H9 (cell line): ENCODE data around the gene ADAM19. TPM values are rescaled to one million over a fixed set of nuclear protein-coding genes. Genes with fewer than 3 reads are reported as not detected.

Experiments
- DNase-seq: peaks from one replicate; pipeline ENCODE4 v3.0.0-alpha.2; 2017
- H2AFZ ChIP-seq: one replicate; pipeline ENCODE4 v1.6.1; 2013; ENCODE audit warnings: mild to moderate bottlenecking, low read length, control low read depth, moderate library complexity
- H2AK5ac ChIP-seq: 2 replicates; pipeline ENCODE4 v1.6.1; 2013; ENCODE audit warnings: low read length, control low read depth, mixed read lengths; ENCODE audit not compliant: insufficient read length
- H2BK120ac ChIP-seq: one replicate; pipeline ENCODE4 v1.6.1; 2013; ENCODE audit warnings: low read depth, mild to moderate bottlenecking, low read length, control low read depth, inconsistent platforms; ENCODE audit not compliant: poor library complexity, severe bottlenecking
- H2BK12ac ChIP-seq: 2 replicates; pipeline ENCODE4 v1.6.1; 2013; ENCODE audit warnings: low read length, control low read depth, mixed read lengths, low read depth; ENCODE audit not compliant: insufficient read length
- H2BK15ac ChIP-seq: 2 replicates; pipeline ENCODE4 v1.6.1; 2013; ENCODE audit warnings: low read depth, low read length, control low read depth
- H2BK20ac ChIP-seq: one replicate; pipeline ENCODE4 v1.6.1; 2013; ENCODE audit warnings: low read depth, mild to moderate bottlenecking, low read length, control low read depth, inconsistent platforms; ENCODE audit not compliant: poor library complexity, severe bottlenecking
- H2BK5ac ChIP-seq: 2 replicates; pipeline ENCODE4 v1.6.1; 2013; ENCODE audit warnings: low read length, control low read depth, mixed read lengths; ENCODE audit not compliant: insufficient read length
- H3K14ac ChIP-seq: 2 replicates; pipeline ENCODE4 v1.6.1; 2013; ENCODE audit warnings: low read length, control low read depth; ENCODE audit not compliant: insufficient read depth
- H3K18ac ChIP-seq: 2 replicates; pipeline ENCODE4 v1.6.1; 2013; ENCODE audit warnings: low read depth, mild to moderate bottlenecking, mixed read lengths, low read length, control low read depth; ENCODE audit not compliant: insufficient read length
- H3K23ac ChIP-seq: 2 replicates; pipeline ENCODE4 v1.6.1; 2013; ENCODE audit warnings: low read length, control low read depth, mixed read lengths, low read depth; ENCODE audit not compliant: insufficient read length
- H3K23me2 ChIP-seq: 2 replicates; pipeline ENCODE4 v1.6.1; 2013; ENCODE audit warnings: low read depth, mild to moderate bottlenecking, mixed read lengths, low read length, control low read depth; ENCODE audit not compliant: insufficient read length, poor library complexity, severe bottlenecking
- H3K27ac ChIP-seq: 2 replicates; pipeline ENCODE4 v1.5.1; 2013; ENCODE audit warnings: low read length, control low read depth, mixed read lengths, low read depth; ENCODE audit not compliant: insufficient read length
- H3K27me3 ChIP-seq: 2 replicates; pipeline ENCODE4 v1.6.1; 2013; ENCODE audit warnings: low read length, control low read depth, inconsistent platforms; ENCODE audit not compliant: insufficient read depth
- H3K4ac ChIP-seq: 2 replicates; pipeline ENCODE4 v1.6.1; 2013; ENCODE audit warnings: low read depth, mild to moderate bottlenecking, control low read depth, inconsistent platforms, low read length, moderate library complexity
- H3K4me1 ChIP-seq: 2 replicates; pipeline ENCODE4 v1.6.1; 2013; ENCODE audit warnings: low read length, control low read depth, inconsistent platforms; ENCODE audit not compliant: insufficient read depth
- H3K4me2 ChIP-seq: 2 replicates; pipeline ENCODE4 v1.6.1; 2013; ENCODE audit warnings: low read length, control low read depth, mixed read lengths; ENCODE audit not compliant: insufficient read length, insufficient read depth
- H3K56ac ChIP-seq: 2 replicates; pipeline ENCODE4 v1.6.1; 2013; ENCODE audit warnings: low read depth, mild to moderate bottlenecking, mixed read lengths, low read length, control low read depth; ENCODE audit not compliant: insufficient read length
- H3K79me1 ChIP-seq: 2 replicates; pipeline ENCODE4 v1.6.1; 2013; ENCODE audit warnings: low read depth, mild to moderate bottlenecking, moderate library complexity, low read length, control low read depth, inconsistent platforms; ENCODE audit not compliant: insufficient read depth, poor library complexity, severe bottlenecking
- H3K79me2 ChIP-seq: 2 replicates; pipeline ENCODE4 v1.6.1; 2013; ENCODE audit warnings: low read length, control low read depth, inconsistent platforms; ENCODE audit not compliant: insufficient read depth
- H3K9ac ChIP-seq: 2 replicates; pipeline ENCODE4 v1.6.1; 2013; ENCODE audit warnings: low read length, control low read depth, mixed read lengths; ENCODE audit not compliant: insufficient read length; ENCODE audit errors: extremely low read depth
- H3K9me3 ChIP-seq: one replicate; pipeline ENCODE4 v1.6.1; 2013; ENCODE audit warnings: low read depth, low read length, inconsistent platforms; ENCODE audit not compliant: control insufficient read depth
- H3T11ph ChIP-seq: one replicate; pipeline ENCODE4 v1.6.1; 2013; ENCODE audit warnings: mild to moderate bottlenecking, low read length, control low read depth, inconsistent platforms
- H4K20me1 ChIP-seq: one replicate; pipeline ENCODE4 v1.6.1; 2013; ENCODE audit not compliant: control insufficient read depth, insufficient read length, insufficient read depth
- H4K5ac ChIP-seq: 2 replicates; pipeline ENCODE4 v1.6.1; 2013; ENCODE audit warnings: low read depth, mild to moderate bottlenecking, mixed read lengths, low read length, control low read depth; ENCODE audit not compliant: insufficient read length
- H4K8ac ChIP-seq: replicated peaks from 2 replicates; pipeline ENCODE4 v1.6.1; 2013; ENCODE audit warnings: low read length, control low read depth, mixed read lengths, low read depth; ENCODE audit not compliant: insufficient read length
- H4K91ac ChIP-seq: 2 replicates; pipeline ENCODE4 v1.6.1; 2013; ENCODE audit warnings: low read depth, mild to moderate bottlenecking, moderate library complexity, mixed read lengths, low read length, control low read depth; ENCODE audit not compliant: insufficient read length
- H3K27ac Mint-ChIP-seq, 3 experiments: 2 replicates in 2 of 3; 3 replicates in 1 of 3; pipeline ENCODE4 v1.8.0; 2020 to 2021; ENCODE audit warnings: mixed read lengths in 3 of 3, mild to moderate bottlenecking in 1 of 3, moderate library complexity in 1 of 3
- H3K27me3 Mint-ChIP-seq: 2 replicates; pipeline ENCODE4 v1.8.0; 2021; ENCODE audit warnings: low read depth, mild to moderate bottlenecking, moderate library complexity, mixed read lengths
- H3K36me3 Mint-ChIP-seq, 3 experiments: 2 replicates in 2 of 3; 3 replicates in 1 of 3; pipeline ENCODE4 v1.8.0; 2020 to 2021; ENCODE audit warnings: low read depth in 3 of 3, mixed read lengths in 3 of 3; ENCODE audit not compliant: insufficient read depth in 1 of 3
- H3K4me1 Mint-ChIP-seq, 2 experiments: 2 replicates each; pipeline ENCODE4 v1.8.0; 2020; ENCODE audit warnings: mixed read lengths in 2 of 2
- H3K4me3 Mint-ChIP-seq, 2 experiments: 2 replicates in 1 of 2; 3 replicates in 1 of 2; pipeline ENCODE4 v1.8.0; 2020 to 2021; ENCODE audit warnings: mild to moderate bottlenecking in 2 of 2, mixed read lengths in 2 of 2, moderate library complexity in 1 of 2
- H3K9me3 Mint-ChIP-seq, 2 experiments: 2 replicates in 1 of 2; 3 replicates in 1 of 2; pipeline ENCODE4 v1.8.0; 2020; ENCODE audit warnings: mild to moderate bottlenecking in 2 of 2, mixed read lengths in 2 of 2, moderate library complexity in 1 of 2
- WGBS: extraction: QIAGEN DNeasy Blood & Tissue Kit; methylation state at CpG from one replicate; pipeline ENCODE4 v1.1.7; 2013; ENCODE audit warnings: missing lambda C conversion rate, low lambda C conversion rate, mixed read lengths; ENCODE audit not compliant: insufficient read length; ENCODE audit errors: extremely low coverage; 5-methylcytosine and 5-hydroxymethylcytosine counted together
- total RNA-seq: library from RNA; stranded (reverse); gene quantifications from 2 replicates; pipeline ENCODE4 v1.2.1, GENCODE V29; 2021
- TF ChIP-seq, protein P1 (sequence below): fragments of 200-600 bp; sonication (generic); conservative IDR thresholded peaks from 3 replicates; pipeline ENCODE4 v1.8.0; 2021; ENCODE audit warnings: antibody characterized with exemption, mild to moderate bottlenecking

Gene ADAM19
- total RNA-seq, 1 experiment from 2014 or later: 9.9 TPM

DNA sequence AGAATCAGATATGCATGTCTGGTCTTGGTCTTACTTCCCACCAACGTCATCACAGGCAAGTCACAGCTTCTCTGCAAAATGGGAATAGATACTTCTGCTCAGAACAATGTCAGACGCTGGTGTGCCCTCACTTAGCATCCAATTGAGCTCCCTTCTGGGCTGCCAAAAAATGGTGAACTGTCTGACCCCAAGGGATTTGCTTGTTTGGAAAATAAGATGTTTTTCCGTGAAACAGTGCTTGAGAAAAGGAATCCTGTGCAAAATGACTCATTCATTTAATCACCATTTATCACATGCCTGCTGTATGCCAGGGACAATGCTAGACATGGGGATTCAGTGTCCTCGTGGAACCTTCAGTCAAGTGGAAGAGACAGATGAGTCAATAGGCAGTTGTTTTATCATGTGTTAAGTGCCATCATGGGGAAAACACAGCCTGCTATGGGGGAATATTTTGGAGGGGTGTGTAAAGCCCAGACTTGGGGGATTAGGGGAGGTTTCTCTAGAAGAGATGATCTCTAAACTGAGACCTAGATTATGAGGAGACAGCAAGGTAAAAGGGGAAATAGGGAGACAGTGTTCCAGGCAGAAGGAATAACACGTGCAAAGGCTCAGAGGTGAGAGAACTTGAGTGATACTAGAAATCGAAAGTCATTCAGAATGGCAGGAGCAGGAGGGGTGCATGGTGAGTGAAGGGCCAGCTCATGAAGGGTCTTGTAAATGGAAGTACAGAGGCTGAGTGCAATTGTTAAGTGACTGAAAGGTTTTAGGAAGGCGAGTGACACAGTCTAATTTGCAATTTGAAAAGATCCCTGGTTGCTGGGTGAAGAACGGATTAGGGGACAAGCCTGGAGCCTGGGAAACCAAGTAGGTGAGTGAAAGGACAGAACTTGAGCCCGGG lies 111.7 kb downstream of the ADAM19 start:
- no peak overlapping the region for H2AFZ ChIP-seq
- H3K27ac Mint-ChIP-seq: no peak overlapping the region; a peak in 1 of 7 replicates
- DNase-seq: no peak

More for the DNA sequence above, 111.7 kb downstream of the ADAM19 start:
- Histone ChIP-seq H3K14ac (no peak overlapping the region), H3K27ac (no peak overlapping the region), H3K4ac (no peak overlapping the region), H3K9ac (no peak overlapping the region), H4K5ac (no peak overlapping the region), H2BK120ac (no peak overlapping the region), H4K20me1 (no peaks in the 10 kb centered on the region), H3K56ac (no peak overlapping the region), H3K4me1 (peaks cover 5% of the 10 kb centered on the region), H3T11ph (no peak overlapping the region), H3K23ac (no peak overlapping the region), H3K9me3 (no peaks in the 10 kb centered on the region), H2BK15ac (no peak overlapping the region), H3K27me3 (peaks cover 16% of the 10 kb centered on the region), H2BK12ac (no peak overlapping the region), H3K23me2 (peaks cover 3% of the 10 kb centered on the region), H2BK20ac (no peak overlapping the region), H3K79me1 (no peaks in the 10 kb centered on the region), H2AK5ac (no peak overlapping the region), H3K4me2 (peak overlapping the region; percentile 31), H4K8ac (no peak overlapping the region), H3K79me2 (no peaks in the 10 kb centered on the region), H3K18ac (no peak overlapping the region), H2BK5ac (no peak overlapping the region), H4K91ac (no peak overlapping the region)
- no CpG with 5 or more reads among the region's 9 CpGs for whole genome bisulfite sequencing
- TF ChIP-seq, protein P1, sequence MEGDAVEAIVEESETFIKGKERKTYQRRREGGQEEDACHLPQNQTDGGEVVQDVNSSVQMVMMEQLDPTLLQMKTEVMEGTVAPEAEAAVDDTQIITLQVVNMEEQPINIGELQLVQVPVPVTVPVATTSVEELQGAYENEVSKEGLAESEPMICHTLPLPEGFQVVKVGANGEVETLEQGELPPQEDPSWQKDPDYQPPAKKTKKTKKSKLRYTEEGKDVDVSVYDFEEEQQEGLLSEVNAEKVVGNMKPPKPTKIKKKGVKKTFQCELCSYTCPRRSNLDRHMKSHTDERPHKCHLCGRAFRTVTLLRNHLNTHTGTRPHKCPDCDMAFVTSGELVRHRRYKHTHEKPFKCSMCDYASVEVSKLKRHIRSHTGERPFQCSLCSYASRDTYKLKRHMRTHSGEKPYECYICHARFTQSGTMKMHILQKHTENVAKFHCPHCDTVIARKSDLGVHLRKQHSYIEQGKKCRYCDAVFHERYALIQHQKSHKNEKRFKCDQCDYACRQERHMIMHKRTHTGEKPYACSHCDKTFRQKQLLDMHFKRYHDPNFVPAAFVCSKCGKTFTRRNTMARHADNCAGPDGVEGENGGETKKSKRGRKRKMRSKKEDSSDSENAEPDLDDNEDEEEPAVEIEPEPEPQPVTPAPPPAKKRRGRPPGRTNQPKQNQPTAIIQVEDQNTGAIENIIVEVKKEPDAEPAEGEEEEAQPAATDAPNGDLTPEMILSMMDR: no peak
- peaks cover 53% of the 10 kb centered on the region for H3K27me3 Mint-ChIP-seq
- no peaks in the 10 kb centered on the region for H3K9me3 Mint-ChIP-seq
- no peak overlapping the region for H3K4me3 Mint-ChIP-seq
- H3K36me3 Mint-ChIP-seq: no peaks in the 10 kb centered on the region
- H3K4me1 Mint-ChIP-seq: peaks cover 18 to 22% of the 10 kb centered on the region in 2 experiments
